HEK293 (cell line): Measurements from ENCODE around the gene ZNF493.

ENCODE experiments used
- CTCF ChIA-PET: fragments of 350-600 bp; formaldehyde crosslinking; extraction: SDS; loops from one replicate; lab custom pipeline; 2021; ENCODE audit warnings: antibody characterized with exemption; lab: Yijun Ruan, JAX
- POLR2A ChIA-PET: fragments of 300-600 bp; formaldehyde crosslinking; extraction: SDS; loops from one replicate; lab custom pipeline; 2020; ENCODE audit warnings: antibody characterized with exemption, inconsistent platforms; lab: Yijun Ruan, JAX
- H3K27ac ChIP-seq: fragments of 200-500 bp; sonication (Bioruptor generic); 2 replicates; pipeline ENCODE4 v1.5.1; 2014; ENCODE audit warnings: low read depth, low read length, control low read depth, inconsistent platforms; ENCODE audit errors: extremely low read depth
- H3K36me3 ChIP-seq, 2 experiments: fragments of 200-500 bp in 1 of 2; sonication (Bioruptor generic) in 1 of 2; 1 replicate in 1 of 2; 2 replicates in 1 of 2; pipeline ENCODE4 v1.5.1; 2014 to 2017; ENCODE audit warnings: inconsistent platforms in 2 of 2, low read length in 2 of 2; ENCODE audit not compliant: control insufficient read depth in 2 of 2, insufficient read depth in 1 of 2
- H3K4me1 ChIP-seq: fragments of 200-500 bp; sonication (Bioruptor generic); 2 replicates; pipeline ENCODE4 v1.5.1; 2014; ENCODE audit warnings: mild to moderate bottlenecking, low read length, inconsistent platforms; ENCODE audit not compliant: control insufficient read depth, insufficient read depth
- H3K4me3 ChIP-seq: 2 replicates; pipeline ENCODE4 v1.5.1; 2011; ENCODE audit warnings: low read depth, mild to moderate bottlenecking, control low read depth, low read length, moderate library complexity
- H3K9me3 ChIP-seq: fragments of 200-500 bp; sonication (Bioruptor generic); 2 replicates; pipeline ENCODE4 v1.5.1; 2014; ENCODE audit warnings: low read depth, low read length, inconsistent platforms; ENCODE audit not compliant: control insufficient read depth, insufficient read depth
- EGR2 ChIP-seq: fragments of 450-650 bp; formaldehyde crosslinking; IDR thresholded peaks from 2 replicates; pipeline ENCODE4 v1.5.1; 2016; ENCODE audit warnings: low read depth, missing biosample characterization, missing genetic modification characterization
- FEZF1 ChIP-seq: fragments of 450-650 bp; formaldehyde crosslinking; IDR thresholded peaks from 2 replicates; pipeline ENCODE4 v1.5.1; 2016; ENCODE audit warnings: missing biosample characterization, missing genetic modification characterization
- GLI2 ChIP-seq: fragments of 450-650 bp; formaldehyde crosslinking; IDR thresholded peaks from 2 replicates; pipeline ENCODE4; 2017; ENCODE audit warnings: missing biosample characterization, missing genetic modification characterization, low read depth, borderline replicate concordance
- GLI4 ChIP-seq: fragments of 450-650 bp; formaldehyde crosslinking; IDR thresholded peaks from 2 replicates; pipeline ENCODE4 v1.5.1; 2016; ENCODE audit warnings: missing biosample characterization, missing genetic modification characterization
- KLF16 ChIP-seq: fragments of 450-650 bp; formaldehyde crosslinking; IDR thresholded peaks from 2 replicates; pipeline ENCODE4 v1.5.1; 2017; ENCODE audit warnings: missing biosample characterization, missing genetic modification characterization
- TCF7L2 ChIP-seq: IDR thresholded peaks from 2 replicates; pipeline ENCODE4 v1.6.1; 2011; ENCODE audit warnings: low read depth, mild to moderate bottlenecking, inconsistent platforms, low read length, moderate library complexity, borderline replicate concordance
- ZBTB8A ChIP-seq: fragments of 450-650 bp; formaldehyde crosslinking; IDR thresholded peaks from 2 replicates; pipeline ENCODE4 v1.5.1; 2016; ENCODE audit warnings: missing biosample characterization, missing genetic modification characterization
- ZEB2 ChIP-seq: fragments of 450-650 bp; formaldehyde crosslinking; IDR thresholded peaks from 2 replicates; pipeline ENCODE4 v1.5.1; 2016; ENCODE audit warnings: missing biosample characterization, missing genetic modification characterization
- ZIC2 ChIP-seq: fragments of 450-650 bp; formaldehyde crosslinking; IDR thresholded peaks from 2 replicates; pipeline ENCODE4 v1.5.1; 2016; ENCODE audit warnings: missing biosample characterization, missing genetic modification characterization
- ZNF16 ChIP-seq: fragments of 450-650 bp; formaldehyde crosslinking; IDR thresholded peaks from 2 replicates; pipeline ENCODE4 v1.5.1; 2016; ENCODE audit warnings: low read depth, missing biosample characterization, missing genetic modification characterization
- ZNF202 ChIP-seq: fragments of 450-650 bp; formaldehyde crosslinking; IDR thresholded peaks from 2 replicates; pipeline ENCODE4 v1.5.1; 2016; ENCODE audit warnings: missing biosample characterization, missing genetic modification characterization, borderline replicate concordance
- ZNF324 ChIP-seq: fragments of 450-650 bp; formaldehyde crosslinking; IDR thresholded peaks from 2 replicates; pipeline ENCODE4 v1.5.1; 2016; ENCODE audit warnings: missing biosample characterization, missing genetic modification characterization
- ZNF335 ChIP-seq: fragments of 450-650 bp; formaldehyde crosslinking; conservative IDR thresholded peaks from 2 replicates; pipeline ENCODE4 v1.5.1; 2016; ENCODE audit warnings: missing biosample characterization, missing genetic modification characterization
- ZNF530 ChIP-seq: fragments of 450-650 bp; formaldehyde crosslinking; IDR thresholded peaks from 2 replicates; pipeline ENCODE4 v1.5.1; 2016; ENCODE audit warnings: low read depth, missing biosample characterization, missing genetic modification characterization
- ZNF571 ChIP-seq: fragments of 450-650 bp; formaldehyde crosslinking; IDR thresholded peaks from 2 replicates; pipeline ENCODE4 v1.5.0; 2017; ENCODE audit warnings: missing biosample characterization, missing genetic modification characterization
- ZNF677 ChIP-seq: fragments of 450-650 bp; IDR thresholded peaks from 2 replicates; pipeline ENCODE4 v1.5.0; 2018; ENCODE audit warnings: missing biosample characterization, mild to moderate bottlenecking, missing genetic modification characterization, moderate library complexity
- ZNF837 ChIP-seq: fragments of 450-650 bp; formaldehyde crosslinking; IDR thresholded peaks from 2 replicates; pipeline ENCODE4 v1.5.1; 2016; ENCODE audit warnings: missing biosample characterization, missing genetic modification characterization
- TF ChIP-seq, protein P1 (sequence below): fragments of 450-650 bp; formaldehyde crosslinking; IDR thresholded peaks from 2 replicates; pipeline ENCODE4 v1.5.1; 2016; ENCODE audit warnings: missing biosample characterization, missing genetic modification characterization, low read depth
- TF ChIP-seq, protein P2 (sequence below): fragments of 450-650 bp; formaldehyde crosslinking; IDR thresholded peaks from 2 replicates; pipeline ENCODE4 v1.5.1; 2016; ENCODE audit warnings: missing biosample characterization, missing genetic modification characterization
- TF ChIP-seq, protein P3 (sequence below): fragments of 450-650 bp; formaldehyde crosslinking; IDR thresholded peaks from 2 replicates; pipeline ENCODE4 v1.5.1; 2016; ENCODE audit warnings: missing biosample characterization, missing genetic modification characterization
- TF ChIP-seq, protein P4 (sequence below): fragments of 450-650 bp; IDR thresholded peaks from 2 replicates; pipeline ENCODE4 v1.5.1; 2018; ENCODE audit warnings: missing biosample characterization, missing genetic modification characterization

The ZNF493 gene

DNA sequence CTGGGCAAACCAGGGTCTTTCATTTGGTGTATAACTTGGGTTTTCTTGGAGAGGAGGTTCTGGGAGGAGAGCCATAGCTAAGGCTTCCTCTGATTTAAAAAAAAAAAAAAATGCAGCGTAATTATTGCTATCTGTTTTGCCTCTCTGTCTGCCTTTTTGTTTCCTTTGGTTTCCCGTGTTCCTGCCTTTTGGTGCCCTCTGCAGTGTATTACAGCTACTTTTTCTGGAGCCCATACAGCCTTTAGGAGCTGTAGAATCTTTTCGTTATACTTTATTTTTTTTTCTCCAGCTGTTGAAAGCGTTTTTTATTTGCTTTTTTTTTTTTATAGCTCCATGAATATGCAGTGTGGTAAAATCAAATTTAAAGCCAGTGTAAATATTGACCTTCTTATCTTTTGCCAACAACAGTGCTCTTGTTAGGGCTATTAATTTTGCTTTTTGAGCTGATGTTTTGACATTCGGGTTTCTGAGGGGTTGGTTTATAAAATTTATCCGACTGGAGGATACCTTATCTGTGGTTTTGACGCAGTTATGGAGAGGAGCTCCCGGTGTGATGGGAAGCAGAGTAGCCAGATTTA, 38.1 kb downstream of the ZNF493 start:
- H3K9me3 ChIP-seq: no peaks in the 10 kb centered on the region
- H3K4me1 ChIP-seq: no peaks in the 10 kb centered on the region
- TF ChIP-seq, protein P1, sequence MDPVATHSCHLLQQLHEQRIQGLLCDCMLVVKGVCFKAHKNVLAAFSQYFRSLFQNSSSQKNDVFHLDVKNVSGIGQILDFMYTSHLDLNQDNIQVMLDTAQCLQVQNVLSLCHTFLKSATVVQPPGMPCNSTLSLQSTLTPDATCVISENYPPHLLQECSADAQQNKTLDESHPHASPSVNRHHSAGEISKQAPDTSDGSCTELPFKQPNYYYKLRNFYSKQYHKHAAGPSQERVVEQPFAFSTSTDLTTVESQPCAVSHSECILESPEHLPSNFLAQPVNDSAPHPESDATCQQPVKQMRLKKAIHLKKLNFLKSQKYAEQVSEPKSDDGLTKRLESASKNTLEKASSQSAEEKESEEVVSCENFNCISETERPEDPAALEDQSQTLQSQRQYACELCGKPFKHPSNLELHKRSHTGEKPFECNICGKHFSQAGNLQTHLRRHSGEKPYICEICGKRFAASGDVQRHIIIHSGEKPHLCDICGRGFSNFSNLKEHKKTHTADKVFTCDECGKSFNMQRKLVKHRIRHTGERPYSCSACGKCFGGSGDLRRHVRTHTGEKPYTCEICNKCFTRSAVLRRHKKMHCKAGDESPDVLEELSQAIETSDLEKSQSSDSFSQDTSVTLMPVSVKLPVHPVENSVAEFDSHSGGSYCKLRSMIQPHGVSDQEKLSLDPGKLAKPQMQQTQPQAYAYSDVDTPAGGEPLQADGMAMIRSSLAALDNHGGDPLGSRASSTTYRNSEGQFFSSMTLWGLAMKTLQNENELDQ: no peak
- no peak for TF ChIP-seq ZNF571 (tag by site-specific recombination)
- TF ChIP-seq FEZF1 (tag by site-specific recombination): no peak
- no peak for TF ChIP-seq ZNF335 (tag by site-specific recombination)
- no peak for TF ChIP-seq ZNF324 (tag by site-specific recombination)
- no peak for TF ChIP-seq ZNF16 (tag by site-specific recombination)
- TF ChIP-seq TCF7L2: no peak
- no peak for TF ChIP-seq ZNF677 (tag by site-specific recombination)
- TF ChIP-seq KLF16 (tag by site-specific recombination): no peak
- TF ChIP-seq ZIC2: no peak
- TF ChIP-seq, protein P2, sequence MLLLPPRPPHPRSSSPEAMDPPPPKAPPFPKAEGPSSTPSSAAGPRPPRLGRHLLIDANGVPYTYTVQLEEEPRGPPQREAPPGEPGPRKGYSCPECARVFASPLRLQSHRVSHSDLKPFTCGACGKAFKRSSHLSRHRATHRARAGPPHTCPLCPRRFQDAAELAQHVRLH (tag by site-specific recombination): no peak
- TF ChIP-seq GLI2 (tag by site-specific recombination): no peak
- no peak for TF ChIP-seq ZNF202
- TF ChIP-seq ZNF837 (tag by site-specific recombination): no peak
- no peak overlapping the region for H3K27ac ChIP-seq
- CTCF ChIA-PET: interaction anchor here (1.7 kb wide), 1 partner anchor 232 kb away, joined by 4 read pairs; no protein-coding TSS in a partner anchor
- no peaks in the 10 kb centered on the region for H3K36me3 ChIP-seq
- no peak overlapping the region for H3K4me3 ChIP-seq
- POLR2A ChIA-PET: interaction anchor here (1.0 kb wide), 1 partner anchor 106 kb away, joined by 5 read pairs; the partner anchor contains the start of gene ZNF708

DNA sequence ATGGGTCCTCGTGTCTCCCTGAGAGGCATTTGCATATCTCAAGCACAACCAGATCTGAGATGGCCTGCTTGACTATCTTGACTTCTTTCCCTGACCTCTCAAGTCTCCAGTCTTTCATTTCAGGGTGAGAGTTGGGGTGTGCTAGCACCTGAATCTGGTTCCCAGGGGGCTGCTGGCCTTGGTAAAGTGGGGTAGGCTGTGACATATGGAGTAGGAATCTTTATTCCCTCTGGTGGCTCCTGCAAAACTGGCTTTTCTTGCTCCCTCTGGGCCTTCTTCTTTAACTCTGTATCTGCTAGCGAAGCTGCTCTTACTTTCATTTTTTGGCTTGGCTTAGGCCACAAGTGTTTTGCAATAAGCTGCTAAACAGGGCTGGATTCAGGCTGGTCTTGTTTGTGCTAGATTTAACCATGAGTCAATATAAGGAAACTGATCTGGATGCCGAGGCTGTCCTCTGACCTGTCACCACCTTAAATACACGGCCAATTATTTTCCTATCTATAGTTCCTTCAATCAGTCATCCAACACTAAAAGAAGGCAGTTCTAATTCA, 42.3 kb downstream of the ZNF493 start:
- ChIA-PET CTCF (interaction anchor here (0.6 kb wide), 1 partner anchor 664 kb away, joined by 3 read pairs; no protein-coding TSS in a partner anchor), POLR2A (no interaction called here)
- no peak for TF ChIP-seq GLI4 (tag by site-specific recombination)
- TF ChIP-seq, protein P3, sequence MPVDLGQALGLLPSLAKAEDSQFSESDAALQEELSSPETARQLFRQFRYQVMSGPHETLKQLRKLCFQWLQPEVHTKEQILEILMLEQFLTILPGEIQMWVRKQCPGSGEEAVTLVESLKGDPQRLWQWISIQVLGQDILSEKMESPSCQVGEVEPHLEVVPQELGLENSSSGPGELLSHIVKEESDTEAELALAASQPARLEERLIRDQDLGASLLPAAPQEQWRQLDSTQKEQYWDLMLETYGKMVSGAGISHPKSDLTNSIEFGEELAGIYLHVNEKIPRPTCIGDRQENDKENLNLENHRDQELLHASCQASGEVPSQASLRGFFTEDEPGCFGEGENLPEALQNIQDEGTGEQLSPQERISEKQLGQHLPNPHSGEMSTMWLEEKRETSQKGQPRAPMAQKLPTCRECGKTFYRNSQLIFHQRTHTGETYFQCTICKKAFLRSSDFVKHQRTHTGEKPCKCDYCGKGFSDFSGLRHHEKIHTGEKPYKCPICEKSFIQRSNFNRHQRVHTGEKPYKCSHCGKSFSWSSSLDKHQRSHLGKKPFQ (tag by site-specific recombination): no peak
- Histone ChIP-seq H3K27ac (no peak overlapping the region), H3K4me3 (no peak overlapping the region), H3K36me3 (no peaks in the 10 kb centered on the region), H3K9me3 (no peaks in the 10 kb centered on the region), H3K4me1 (no peaks in the 10 kb centered on the region)

DNA sequence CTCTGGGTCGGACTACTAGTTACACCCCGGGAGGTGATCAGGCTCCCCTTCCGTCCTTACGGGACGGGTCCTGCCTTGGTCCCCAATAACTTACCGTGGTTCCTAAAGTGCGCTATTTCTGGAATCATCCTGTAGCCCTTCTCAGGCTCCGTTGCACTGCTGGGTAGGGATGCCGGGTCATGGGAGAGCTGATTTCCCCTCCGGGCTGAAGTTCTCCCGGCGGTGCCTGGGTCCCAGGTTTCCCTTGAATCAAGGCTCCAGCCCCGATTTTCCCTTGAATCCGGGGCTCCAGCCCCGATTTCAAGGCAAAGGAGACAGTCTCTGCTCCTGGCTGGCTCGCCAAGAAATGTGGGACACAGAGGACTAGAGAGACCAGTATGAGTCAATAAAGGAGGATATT, 43.4 kb downstream of the ZNF493 start:
- ChIA-PET CTCF (interaction anchor here (0.6 kb wide), 1 partner anchor 413 kb away, joined by 3 read pairs; no protein-coding TSS in a partner anchor), POLR2A (no interaction called here)
- H3K4me1 ChIP-seq: no peaks in the 10 kb centered on the region
- TF ChIP-seq ZEB2 (tag by site-specific recombination): no peak
- TF ChIP-seq, protein P4, sequence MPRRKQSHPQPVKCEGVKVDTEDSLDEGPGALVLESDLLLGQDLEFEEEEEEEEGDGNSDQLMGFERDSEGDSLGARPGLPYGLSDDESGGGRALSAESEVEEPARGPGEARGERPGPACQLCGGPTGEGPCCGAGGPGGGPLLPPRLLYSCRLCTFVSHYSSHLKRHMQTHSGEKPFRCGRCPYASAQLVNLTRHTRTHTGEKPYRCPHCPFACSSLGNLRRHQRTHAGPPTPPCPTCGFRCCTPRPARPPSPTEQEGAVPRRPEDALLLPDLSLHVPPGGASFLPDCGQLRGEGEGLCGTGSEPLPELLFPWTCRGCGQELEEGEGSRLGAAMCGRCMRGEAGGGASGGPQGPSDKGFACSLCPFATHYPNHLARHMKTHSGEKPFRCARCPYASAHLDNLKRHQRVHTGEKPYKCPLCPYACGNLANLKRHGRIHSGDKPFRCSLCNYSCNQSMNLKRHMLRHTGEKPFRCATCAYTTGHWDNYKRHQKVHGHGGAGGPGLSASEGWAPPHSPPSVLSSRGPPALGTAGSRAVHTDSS: no peak
- TF ChIP-seq ZBTB8A (tag by site-specific recombination): no peak
- TF ChIP-seq EGR2 (tag by site-specific recombination): no peak
- TF ChIP-seq ZNF530: no peak
- no peaks in the 10 kb centered on the region for H3K36me3 ChIP-seq
- H3K4me3 ChIP-seq: no peak overlapping the region
- H3K27ac ChIP-seq: no peak overlapping the region
- no peaks in the 10 kb centered on the region for H3K9me3 ChIP-seq
